GM19395 (cell line): ENCODE measurements around the gene CACNA2D4.
"Not testable (repeated sequence)": the region's sequence is repeated elsewhere in the genome, so short reads cannot be mapped to it uniquely, and the experiment has no call there.

ENCODE experiments used
- ATAC-seq: cut with Tn5 transposase; IDR thresholded peaks from one replicate; pipeline ENCODE4 v1.9.1; 2021; ENCODE audit warnings: mild to moderate bottlenecking, moderate library complexity; ENCODE audit not compliant: unreplicated experiment

The CACNA2D4 gene

DNA sequence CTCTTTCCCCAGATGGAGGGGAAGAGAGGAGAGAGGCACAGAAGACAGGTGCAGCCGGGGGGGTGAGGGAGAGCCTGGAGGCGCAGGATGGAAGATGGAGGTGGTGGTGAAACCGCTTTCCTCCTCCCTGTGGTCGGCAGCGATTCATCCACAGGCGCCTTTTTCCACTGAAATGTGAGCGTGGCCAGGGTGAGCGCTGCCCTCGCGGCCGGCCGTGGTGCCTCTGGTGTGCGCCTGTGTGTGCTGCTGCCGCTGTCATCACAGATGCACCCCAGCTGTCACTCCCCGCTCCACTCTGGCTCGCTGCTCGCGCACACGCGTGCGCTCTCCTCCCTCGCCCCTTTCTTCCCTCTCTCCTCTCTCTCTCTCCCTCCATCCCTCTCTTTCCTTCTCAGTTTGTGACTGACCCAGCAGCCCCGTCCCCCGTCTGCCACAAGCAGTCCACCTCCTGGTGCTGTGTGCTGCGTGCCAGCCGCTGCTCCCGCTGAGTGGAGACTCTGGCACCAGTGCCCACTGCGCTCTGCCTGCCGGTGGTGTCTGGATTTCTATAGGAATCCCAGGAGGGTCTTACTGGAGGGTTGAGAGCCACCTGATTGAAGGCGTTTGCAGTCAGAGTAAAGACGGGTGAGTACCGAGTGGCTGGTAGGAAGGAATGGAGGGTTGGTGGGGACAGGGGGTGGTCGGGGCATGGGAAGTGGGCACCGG, 98.1 kb downstream of the CACNA2D4 start, which contains the start of gene LRTM2:
Gene LRTM2, plus strand, starts transcription at position 375 of the 705 bp plus-strand sequence. CDS start 7,584 bp downstream, outside the sequence.
- ATAC-seq, result no peak

DNA sequence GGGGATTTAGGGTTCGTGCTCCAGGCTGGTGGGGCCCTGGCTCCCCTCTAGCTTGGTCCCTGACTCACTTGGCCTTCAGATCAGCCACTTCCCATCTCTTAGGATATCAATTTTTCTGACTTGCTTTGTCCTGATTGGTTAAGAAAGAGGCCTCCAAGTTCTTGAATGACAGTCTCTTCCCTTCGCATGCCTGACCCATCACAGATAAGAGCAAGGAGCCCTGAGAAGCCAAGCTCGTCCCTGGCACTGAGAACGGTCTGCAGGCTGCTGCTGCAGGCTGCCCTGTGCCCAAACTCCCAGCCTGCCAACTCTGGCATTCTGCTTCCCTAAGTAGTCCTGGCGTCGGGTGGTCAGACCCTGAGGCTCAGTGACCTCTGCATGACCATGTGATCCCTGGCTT, 98.9 kb downstream of the CACNA2D4 start:
- no peak for ATAC-seq

- no peak for ATAC-seq
Observed at GRCh38 chr12:1819050-1819449, 99.4 kb downstream of the CACNA2D4 start.

GRCh38 chr12:1817928-1818327, 100.5 kb downstream of the CACNA2D4 start:
- ATAC-seq, result not testable (repeated sequence)

DNA sequence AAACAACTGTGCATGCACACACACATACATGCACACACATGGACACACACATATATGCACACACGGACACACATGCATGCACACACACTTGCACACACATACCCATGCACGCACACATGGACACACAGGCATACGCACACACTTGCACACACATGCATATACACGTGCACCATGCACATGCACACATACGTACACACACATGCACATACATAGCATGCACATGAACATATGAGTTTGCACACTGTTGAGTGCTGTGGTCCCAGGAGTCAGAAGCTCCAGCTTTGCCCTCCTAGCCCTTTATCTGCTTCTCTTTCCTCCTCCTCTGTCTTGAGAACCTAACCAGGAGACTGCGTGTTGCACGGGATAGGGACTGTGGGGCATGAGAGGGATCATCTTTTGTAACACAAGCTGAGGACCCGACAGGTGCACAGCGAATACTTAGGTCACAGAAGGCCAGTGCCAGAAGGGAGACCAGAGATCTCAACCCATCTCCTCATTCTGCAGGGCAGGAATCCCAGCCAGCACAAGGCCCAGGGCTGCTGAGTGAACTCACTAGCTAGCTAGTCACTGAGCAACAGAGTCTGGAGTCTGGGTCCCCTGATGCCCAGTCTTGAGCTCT, 101.6 kb downstream of the CACNA2D4 start:
- ATAC-seq, result no peak

GRCh38 chr12:1815814-1816729, 102.4 kb downstream of the CACNA2D4 start:
- ATAC-seq, result no peak

DNA sequence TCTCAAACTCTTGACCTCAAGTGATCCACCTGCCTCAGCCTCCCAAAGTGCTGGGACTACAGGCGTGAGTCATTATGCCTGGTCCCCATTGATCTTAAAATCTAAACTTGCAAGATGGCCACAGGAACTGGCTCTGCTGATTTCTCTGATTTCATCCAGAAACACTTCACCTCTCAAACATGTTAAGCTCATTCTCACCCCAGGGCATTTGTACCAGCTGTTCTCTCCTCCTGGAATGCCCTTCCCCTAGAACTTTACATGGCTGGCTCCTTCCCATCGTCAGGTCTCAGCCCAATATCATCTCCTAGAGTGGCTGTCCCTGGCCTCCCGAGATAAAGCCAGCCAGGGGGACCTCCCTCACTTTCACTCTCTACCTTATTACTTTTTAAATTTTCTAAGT, 103.3 kb downstream of the CACNA2D4 start:
- ATAC-seq, result no peak

GRCh38 chr12:1814266-1814665, 104.2 kb downstream of the CACNA2D4 start:
- ATAC-seq, result no peak

- no peak for ATAC-seq
Observed at GRCh38 chr12:1812650-1813302, 105.7 kb downstream of the CACNA2D4 start.

DNA sequence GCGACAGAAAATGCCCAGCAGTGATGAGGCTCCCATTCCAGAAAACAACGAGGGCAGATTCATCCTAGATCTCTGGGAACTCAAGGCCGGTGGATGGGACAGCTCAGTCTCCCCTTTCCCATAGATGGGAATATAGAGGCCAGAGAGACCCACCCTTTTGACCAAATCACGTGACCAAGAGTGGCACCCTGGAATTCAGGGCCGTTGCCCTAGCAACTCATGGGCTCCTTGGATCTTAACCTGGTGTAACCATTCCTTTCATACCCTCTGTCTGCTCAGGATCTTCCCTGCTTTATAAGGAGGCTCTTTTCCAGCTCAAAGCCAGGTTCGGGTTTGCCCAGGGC, 106.5 kb downstream of the CACNA2D4 start:
- no peak for ATAC-seq

DNA sequence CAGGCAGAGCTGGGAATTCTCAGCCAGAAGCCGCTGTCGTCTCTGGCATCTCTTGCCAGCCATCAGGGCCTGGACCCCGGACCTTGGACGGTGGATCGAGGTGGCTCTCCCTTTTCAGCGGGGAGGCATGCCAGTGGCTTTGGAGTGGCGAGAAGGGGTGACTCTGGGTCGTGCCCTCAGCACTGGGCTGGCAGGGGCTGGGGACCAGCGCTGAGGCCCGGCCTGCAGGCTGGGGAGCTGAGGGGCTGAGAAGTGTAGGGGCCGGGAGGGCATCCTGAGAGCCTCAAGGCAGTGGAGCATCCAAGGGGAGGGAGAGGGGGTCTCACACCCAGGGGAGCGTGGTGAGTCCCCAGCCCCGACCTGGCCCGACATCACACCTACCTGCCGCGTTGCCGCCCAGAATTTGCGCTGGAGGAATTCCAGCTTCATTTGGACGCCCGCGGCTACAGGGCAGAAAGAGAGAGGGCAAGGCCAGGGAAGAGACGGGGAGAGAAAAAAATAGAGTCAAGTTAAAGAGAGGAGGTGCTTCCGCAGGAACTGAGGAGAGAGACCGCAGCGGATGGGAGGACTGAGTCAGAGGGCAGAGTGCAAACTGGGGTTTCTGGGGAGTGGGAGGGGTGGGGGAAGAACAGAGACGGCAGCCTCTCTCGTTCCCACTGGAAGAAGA, 107.0 kb downstream of the CACNA2D4 start:
- no peak for ATAC-seq

DNA sequence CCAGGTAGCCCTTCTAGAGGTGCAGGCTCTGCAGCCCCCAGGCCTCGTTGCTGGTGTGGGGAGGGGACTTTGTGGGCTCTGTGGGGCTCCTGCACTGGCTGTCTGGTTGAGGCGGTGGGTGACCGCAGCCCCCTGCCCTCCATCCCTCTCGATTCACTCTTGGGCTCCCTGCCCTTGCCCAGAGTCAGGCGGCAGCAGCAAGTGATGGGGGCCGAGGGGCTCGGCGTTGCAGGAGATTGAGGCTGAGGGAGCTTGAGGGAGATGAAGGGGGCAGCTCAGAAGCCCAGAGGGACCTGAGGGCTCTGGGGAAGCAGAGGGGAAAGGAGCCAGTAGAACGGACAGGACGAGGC, 107.5 kb downstream of the CACNA2D4 start:
- no peak for ATAC-seq

DNA sequence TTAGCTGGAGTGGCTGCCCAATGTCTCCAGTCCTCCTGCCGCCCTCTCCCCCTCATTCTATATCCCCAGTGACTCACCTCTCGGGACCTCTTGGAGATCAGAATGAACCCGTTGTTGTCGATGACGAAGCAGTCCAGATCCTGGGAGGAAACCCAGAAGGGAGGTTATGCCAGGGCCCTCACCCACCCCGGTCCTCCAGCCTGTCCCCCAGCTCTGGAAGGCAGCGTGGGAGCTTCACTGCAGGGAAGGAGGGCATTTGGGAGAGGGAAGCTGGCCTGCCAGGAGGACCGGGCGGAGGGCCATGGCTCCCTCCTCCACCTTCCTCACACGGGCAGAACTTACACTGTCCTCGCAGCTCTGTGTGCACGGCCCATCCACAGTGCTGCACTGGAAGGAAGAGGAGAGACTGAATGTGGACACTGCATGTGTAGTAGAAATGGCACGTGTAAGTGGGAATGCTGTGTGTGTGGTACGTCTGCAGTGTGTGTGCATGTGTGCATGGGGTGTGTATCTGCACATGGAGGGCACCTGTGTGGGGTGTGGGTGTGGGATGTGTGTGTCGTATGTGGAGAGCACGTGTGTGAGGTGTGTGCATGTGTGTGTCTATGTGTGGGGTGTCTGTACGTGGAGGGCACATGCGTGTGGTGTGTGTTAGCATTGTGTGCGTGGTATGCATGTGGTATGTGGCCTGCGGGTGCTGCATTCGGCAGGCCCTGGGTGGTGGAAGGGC, 108.1 kb downstream of the CACNA2D4 start:
- no peak for ATAC-seq

GRCh38 chr12:1809591-1810190, 108.8 kb downstream of the CACNA2D4 start:
- ATAC-seq, result no peak

DNA sequence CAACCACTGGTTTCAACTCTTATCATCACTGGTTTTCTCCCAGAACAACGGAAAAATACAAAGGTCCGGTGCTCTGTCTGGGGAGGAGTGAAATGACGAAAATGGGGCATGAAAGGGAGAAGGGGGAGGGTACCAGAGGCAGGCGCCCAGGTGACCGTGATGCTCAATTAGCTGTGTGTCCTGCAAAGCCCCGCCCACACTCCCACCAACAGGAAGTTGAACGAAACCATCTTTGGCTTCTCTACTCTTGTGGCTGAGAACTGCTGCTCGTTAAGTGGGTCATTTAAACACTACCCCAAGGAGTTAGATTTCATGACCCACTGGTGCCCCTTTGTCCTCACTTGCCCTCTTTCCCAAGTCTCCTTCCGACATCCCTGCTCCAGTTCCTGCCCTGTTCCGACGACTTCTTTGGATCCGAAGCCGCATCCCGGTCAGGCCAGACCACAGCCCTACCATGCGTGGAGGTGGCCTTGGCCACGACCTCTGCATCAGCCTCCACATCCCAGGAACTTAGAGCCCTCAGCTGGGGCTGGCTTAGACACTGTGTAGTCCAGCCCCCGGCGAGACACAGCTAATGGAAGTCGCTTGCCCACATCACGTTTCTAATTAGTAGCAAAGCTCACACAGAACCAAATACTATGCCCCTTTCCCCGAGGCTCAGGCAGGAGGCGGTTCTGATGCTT, 109.5 kb downstream of the CACNA2D4 start:
- ATAC-seq, result no peak

- no peak for ATAC-seq
Observed at GRCh38 chr12:1808036-1808797, 110.2 kb downstream of the CACNA2D4 start.

DNA sequence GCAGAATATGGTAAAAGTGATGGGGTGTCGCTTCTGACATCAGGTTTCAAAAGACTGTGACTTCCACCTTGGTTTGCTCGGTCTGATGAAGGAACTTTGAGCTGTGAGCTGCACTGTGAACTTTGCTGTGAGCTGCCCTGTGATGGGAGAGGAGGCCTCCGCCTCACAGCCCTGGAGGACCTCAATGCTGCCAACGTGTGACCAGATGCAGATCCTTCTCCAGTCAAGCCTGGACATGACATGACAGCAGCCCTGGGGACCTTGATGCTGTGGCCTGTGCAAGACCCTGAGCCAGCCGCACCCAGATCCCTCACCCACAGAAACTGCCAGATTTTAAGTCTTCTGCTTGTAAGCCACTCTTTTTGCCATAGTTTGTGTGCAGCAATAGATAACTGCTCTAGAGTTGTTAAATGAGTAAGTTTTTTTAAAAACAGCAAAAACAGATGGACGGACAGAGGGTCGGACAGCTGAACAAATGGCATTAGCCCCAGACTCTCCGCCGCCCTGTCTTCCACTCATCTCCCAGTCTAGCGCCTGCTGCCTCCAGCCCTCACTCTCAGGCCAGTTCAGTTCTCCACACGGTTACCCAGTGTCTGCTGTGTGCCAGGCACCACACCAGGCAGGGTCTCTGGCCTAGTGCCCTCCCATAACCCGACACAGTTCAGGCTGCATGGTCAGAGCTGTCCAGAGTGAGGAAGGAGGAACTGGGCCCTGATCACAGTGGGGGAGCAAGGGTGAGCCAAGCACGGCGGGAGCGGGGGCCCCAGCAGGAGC, 111.2 kb downstream of the CACNA2D4 start:
- ATAC-seq, result no peak
